HUES48 (cell line): Measurements from ENCODE around the gene UBQLNL.

Source experiments
- H3K27ac ChIP-seq: one replicate; pipeline ENCODE4 v1.7.0; 2013; ENCODE audit warnings: low read depth, low read length, inconsistent platforms
- H3K27me3 ChIP-seq: 2 replicates; pipeline ENCODE4 v1.6.1; 2013; ENCODE audit warnings: mild to moderate bottlenecking, low read length; ENCODE audit not compliant: control insufficient read depth, insufficient read depth
- H3K36me3 ChIP-seq: 2 replicates; pipeline ENCODE4 v1.6.1; 2013; ENCODE audit warnings: low read length; ENCODE audit not compliant: control insufficient read depth, insufficient read depth
- H3K4me1 ChIP-seq: 2 replicates; pipeline ENCODE4 v1.6.1; 2013; ENCODE audit warnings: mild to moderate bottlenecking, low read length; ENCODE audit not compliant: control insufficient read depth, insufficient read depth
- H3K4me3 ChIP-seq: 2 replicates; pipeline ENCODE4 v1.5.1; 2013; ENCODE audit warnings: mild to moderate bottlenecking, low read depth, low read length
- H3K9ac ChIP-seq: 2 replicates; pipeline ENCODE4 v1.6.1; 2013; ENCODE audit warnings: mild to moderate bottlenecking, low read depth, low read length, moderate library complexity
- H3K9me3 ChIP-seq: 2 replicates; pipeline ENCODE4 v1.6.1; 2013; ENCODE audit warnings: low read length; ENCODE audit not compliant: control insufficient read depth, insufficient read depth

UBQLNL gene

GRCh38 chr11:5486003-5486402 lies 30.5 kb downstream of the UBQLNL start:
- no peaks in the 10 kb centered on the region for H3K4me1 ChIP-seq
- no peaks in the 10 kb centered on the region for H3K27me3 ChIP-seq
- no peaks in the 10 kb centered on the region for H3K9me3 ChIP-seq
- no peak overlapping the region for H3K4me3 ChIP-seq
- no peaks in the 10 kb centered on the region for H3K36me3 ChIP-seq
- H3K27ac ChIP-seq: no peak overlapping the region
- no peak overlapping the region for H3K9ac ChIP-seq

- H3K27me3 ChIP-seq: no peaks in the 10 kb centered on the region
- H3K4me3 ChIP-seq: no peak overlapping the region
- H3K9ac ChIP-seq: no peak overlapping the region
- H3K27ac ChIP-seq: no peak overlapping the region
- H3K4me1 ChIP-seq: no peaks in the 10 kb centered on the region
- H3K9me3 ChIP-seq: no peaks in the 10 kb centered on the region
- no peaks in the 10 kb centered on the region for H3K36me3 ChIP-seq
Measured at GRCh38 chr11:5476186-5476819, 40.2 kb downstream of the UBQLNL start.

GRCh38 chr11:5473921-5474320 lies 42.6 kb downstream of the UBQLNL start:
- H3K4me3 ChIP-seq: no peak overlapping the region
- no peaks in the 10 kb centered on the region for H3K36me3 ChIP-seq
- no peaks in the 10 kb centered on the region for H3K4me1 ChIP-seq
- no peaks in the 10 kb centered on the region for H3K9me3 ChIP-seq
- H3K27ac ChIP-seq: no peak overlapping the region
- H3K27me3 ChIP-seq: no peaks in the 10 kb centered on the region
- no peak overlapping the region for H3K9ac ChIP-seq

GRCh38 chr11:5467527-5467926 lies 49.0 kb downstream of the UBQLNL start:
- Histone ChIP-seq H3K4me3 (no peak overlapping the region), H3K9me3 (no peaks in the 10 kb centered on the region), H3K36me3 (no peaks in the 10 kb centered on the region), H3K27me3 (no peaks in the 10 kb centered on the region), H3K4me1 (no peaks in the 10 kb centered on the region), H3K9ac (no peak overlapping the region), H3K27ac (no peak overlapping the region)
